Retinal pigment epithelial cell (primary cell): ENCODE results near the gene ZMPSTE24.
"Not testable (repeated sequence)": the region's sequence is repeated elsewhere in the genome, so short reads cannot be mapped to it uniquely, and the experiment has no call there.

ENCODE experiments used
- DNase-seq: peaks from one replicate; pipeline ENCODE4 v3.0.0-alpha.2; 2010; ENCODE audit warnings: low read depth
- H3K4me3 ChIP-seq: 2 replicates; pipeline ENCODE4 v1.5.1; 2011; ENCODE audit warnings: mild to moderate bottlenecking, low read length, control low read depth, moderate library complexity
- CTCF ChIP-seq: conservative IDR thresholded peaks from 2 replicates; pipeline ENCODE4 v1.5.1; 2011; ENCODE audit warnings: low read depth, low read length, control low read depth, inconsistent platforms

Gene ZMPSTE24

DNA sequence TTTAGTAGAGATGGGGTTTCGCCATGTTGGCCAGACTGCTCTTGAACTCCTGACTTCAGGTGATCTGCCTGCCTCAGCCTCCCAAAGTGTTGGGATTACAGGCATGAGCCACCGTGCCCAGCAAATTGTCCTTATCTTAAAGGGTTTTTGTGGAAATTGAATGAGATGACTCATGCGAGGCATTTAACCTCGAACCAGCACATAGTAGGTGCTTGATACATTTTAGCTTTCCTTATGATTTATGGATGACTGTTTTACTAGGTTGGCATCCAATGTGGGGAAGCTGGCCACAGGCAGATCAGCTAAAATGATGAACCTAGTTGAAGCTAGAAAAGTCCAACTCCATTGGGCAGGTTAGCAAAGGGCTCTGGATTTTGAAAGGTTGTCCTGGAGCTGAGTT, 60.4 kb downstream of the ZMPSTE24 start:
- no peak for TF ChIP-seq CTCF
- H3K4me3 ChIP-seq = no peak overlapping the region

DNA sequence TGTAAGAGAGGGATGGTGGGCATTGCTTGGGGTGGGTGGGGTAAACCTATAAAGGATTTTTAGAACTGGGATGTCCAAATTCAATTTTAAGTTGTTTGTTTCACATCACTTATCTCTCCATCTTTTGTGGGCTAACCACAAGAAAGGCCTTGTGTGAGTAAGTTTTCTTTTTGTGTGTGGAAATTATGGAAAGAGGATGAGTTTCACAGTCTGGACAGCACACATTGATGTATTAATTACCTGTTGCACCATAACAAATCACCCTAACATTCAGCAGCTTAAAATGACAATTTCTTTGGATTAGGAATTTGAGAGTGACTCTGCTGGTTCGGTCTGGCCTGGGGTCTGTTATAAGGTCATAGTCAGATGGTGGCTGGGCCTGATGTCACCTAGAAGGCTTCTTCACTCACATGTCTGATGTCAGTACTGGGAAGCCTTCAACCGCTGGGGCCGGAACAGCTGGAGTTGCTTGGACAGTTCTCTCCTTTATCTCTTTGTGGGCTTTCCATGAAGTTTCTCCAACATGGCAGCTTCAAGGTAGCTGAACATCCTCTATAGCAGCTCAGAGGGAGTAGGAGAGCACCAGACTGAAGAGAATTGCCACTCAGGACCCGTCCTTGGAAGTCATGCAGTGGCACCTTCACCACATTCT, 61.1 kb downstream of the ZMPSTE24 start:
- no peak overlapping the region for H3K4me3 ChIP-seq
- TF ChIP-seq CTCF = no peak
- no peak for DNase-seq

More for the DNA sequence above, 60.4 kb downstream of the ZMPSTE24 start:
- DNase-seq = no peak

DNA sequence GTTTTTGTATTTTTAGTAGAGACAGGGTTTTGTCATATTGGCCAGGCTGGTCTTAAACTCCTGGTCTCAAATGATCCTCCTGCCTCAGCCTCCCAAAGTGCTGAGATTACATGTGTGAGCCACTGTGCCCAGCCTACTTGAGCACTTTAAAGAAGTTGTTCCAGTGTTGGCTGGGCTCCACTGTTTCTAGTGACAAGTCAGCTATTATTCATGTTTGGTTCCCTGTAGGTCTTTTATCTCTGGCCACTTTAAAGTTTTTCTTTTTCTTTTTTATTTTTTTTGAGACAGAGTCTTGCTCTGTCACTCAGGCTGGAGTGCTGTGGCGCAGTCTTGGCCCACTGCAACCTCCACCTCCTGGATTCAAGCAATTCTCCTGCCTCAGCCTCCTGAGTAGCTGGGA, 73.4 kb downstream of the ZMPSTE24 start:
- not testable (repeated sequence) for DNase-seq, H3K4me3 ChIP-seq

DNA sequence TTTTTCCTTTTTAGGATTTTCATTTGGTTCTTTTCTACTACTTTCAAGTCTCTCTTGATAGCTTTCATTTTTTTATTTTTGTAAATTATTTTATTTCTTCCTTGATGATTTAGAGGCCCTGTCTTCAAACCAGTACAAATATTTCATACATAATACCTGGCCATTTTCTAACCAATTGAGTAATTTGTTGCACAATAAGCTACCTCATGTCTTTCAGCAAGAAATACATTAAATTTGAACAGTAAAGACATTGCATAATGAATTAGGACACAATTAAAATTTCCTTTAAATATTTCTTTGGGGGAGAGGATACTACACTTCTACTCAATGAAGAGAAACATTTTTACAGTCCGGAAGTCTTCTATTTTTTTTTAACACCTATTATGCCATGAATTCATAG, 74.7 kb downstream of the ZMPSTE24 start:
- DNase-seq = no peak
- TF ChIP-seq CTCF = no peak
- no peak overlapping the region for H3K4me3 ChIP-seq

- TF ChIP-seq CTCF = no peak
- DNase-seq = no peak
- no peak overlapping the region for H3K4me3 ChIP-seq
These were observed 79.4 kb downstream of the ZMPSTE24 start for GRCh38 chr1:40337443-40337842.

- no peak overlapping the region for H3K4me3 ChIP-seq
- DNase-seq = peak; percentile 32
- peak; percentile 99 for TF ChIP-seq CTCF
These were observed 80.8 kb downstream of the ZMPSTE24 start for GRCh38 chr1:40338745-40339419.

DNA sequence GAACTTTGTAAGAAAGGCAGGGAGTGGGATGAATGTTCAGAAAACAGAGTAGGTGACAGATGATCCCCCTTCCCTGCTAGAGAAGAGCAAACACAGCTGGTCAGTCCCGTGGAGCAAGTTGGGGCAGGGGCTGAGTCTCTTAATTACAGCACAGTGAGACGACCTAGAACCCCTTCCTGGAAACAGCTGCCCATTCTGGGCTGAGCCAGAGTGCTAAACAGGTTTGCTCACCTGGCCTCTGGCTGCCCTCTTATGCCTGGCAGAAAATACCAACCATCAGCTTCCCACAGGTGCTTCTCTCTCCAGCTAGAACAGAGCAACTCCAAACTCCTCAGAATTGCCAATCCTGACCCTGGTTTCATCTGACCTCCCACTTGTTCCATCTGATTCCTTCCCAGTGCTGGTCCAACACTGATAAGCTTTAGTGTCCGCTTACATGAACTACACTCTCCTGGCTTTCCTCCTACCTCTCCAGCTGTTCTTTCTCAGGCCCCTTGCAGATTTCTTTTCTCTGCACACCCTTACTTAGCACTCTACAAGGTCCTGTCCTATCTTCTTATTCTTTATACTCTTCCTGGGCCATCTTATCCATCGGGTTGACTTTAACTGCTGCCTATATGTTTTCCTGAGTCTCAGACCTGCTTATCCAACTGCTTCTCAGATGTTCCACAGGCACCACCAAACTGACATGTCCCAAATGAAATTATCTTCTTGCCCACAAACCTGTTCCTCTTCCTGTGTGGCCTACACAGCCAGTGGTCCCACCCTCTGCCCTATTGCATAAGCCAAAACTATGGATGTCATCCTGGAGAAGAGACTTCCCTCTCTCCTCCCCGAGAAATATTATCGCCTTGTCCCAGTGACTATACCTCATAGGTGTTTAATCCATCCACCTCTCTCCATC, 81.6 kb downstream of the ZMPSTE24 start:
- H3K4me3 ChIP-seq = no peak overlapping the region
- DNase-seq = no peak
- TF ChIP-seq CTCF = no peak
